Neural crest cell (in vitro differentiated cells): Measurements from ENCODE around the gene KDM1B. TPM values are rescaled to one million over a fixed set of nuclear protein-coding genes. Genes with fewer than 3 reads are reported as not detected.

ENCODE experiments used
- DNase-seq: peaks from one replicate; pipeline ENCODE4 v3.0.0; 2021; ENCODE audit warnings: low read depth, mixed read lengths, low spot score
- H3K27ac Mint-ChIP-seq: one replicate; pipeline ENCODE4 v1.8.0; 2021; ENCODE audit warnings: mild to moderate bottlenecking, mixed read lengths; ENCODE audit not compliant: unreplicated experiment
- H3K27me3 Mint-ChIP-seq: 2 replicates; pipeline ENCODE4 v1.8.0; 2021; ENCODE audit warnings: low read depth, mild to moderate bottlenecking, mixed read lengths
- H3K36me3 Mint-ChIP-seq: 2 replicates; pipeline ENCODE4 v1.8.0; 2021; ENCODE audit warnings: low read depth, mild to moderate bottlenecking, mixed read lengths
- H3K4me1 Mint-ChIP-seq: 2 replicates; pipeline ENCODE4 v1.8.0; 2021; ENCODE audit warnings: mixed read lengths
- H3K4me3 Mint-ChIP-seq: one replicate; pipeline ENCODE4 v1.8.0; 2021; ENCODE audit warnings: mild to moderate bottlenecking, mixed read lengths
- H3K9me3 Mint-ChIP-seq: 2 replicates; pipeline ENCODE4 v1.8.0; 2021; ENCODE audit warnings: mixed read lengths
- CTCF ChIP-seq: fragments of 200-600 bp; sonication (generic); conservative IDR thresholded peaks from 2 replicates; pipeline ENCODE4 v1.5.0; 2021; ENCODE audit warnings: antibody characterized with exemption, mild to moderate bottlenecking
- long read RNA-seq: library from polyadenylated mRNA; unstranded; transcript quantifications from one replicate; pipeline ENCODE4 v2.0.0, GENCODE V29; 2020
- total RNA-seq: library from RNA; stranded (reverse); gene quantifications from 2 replicates; pipeline ENCODE4 v1.2.1, GENCODE V29; 2021

Gene KDM1B
- 21.5 and 21.6 TPM in 2 replicates for total RNA-seq
- long read RNA-seq, partial matches to known transcripts: 3 of 7 reads
- long read RNA-seq, other reads (novel, unspliced or antisense): 4 of 7 reads

DNA sequence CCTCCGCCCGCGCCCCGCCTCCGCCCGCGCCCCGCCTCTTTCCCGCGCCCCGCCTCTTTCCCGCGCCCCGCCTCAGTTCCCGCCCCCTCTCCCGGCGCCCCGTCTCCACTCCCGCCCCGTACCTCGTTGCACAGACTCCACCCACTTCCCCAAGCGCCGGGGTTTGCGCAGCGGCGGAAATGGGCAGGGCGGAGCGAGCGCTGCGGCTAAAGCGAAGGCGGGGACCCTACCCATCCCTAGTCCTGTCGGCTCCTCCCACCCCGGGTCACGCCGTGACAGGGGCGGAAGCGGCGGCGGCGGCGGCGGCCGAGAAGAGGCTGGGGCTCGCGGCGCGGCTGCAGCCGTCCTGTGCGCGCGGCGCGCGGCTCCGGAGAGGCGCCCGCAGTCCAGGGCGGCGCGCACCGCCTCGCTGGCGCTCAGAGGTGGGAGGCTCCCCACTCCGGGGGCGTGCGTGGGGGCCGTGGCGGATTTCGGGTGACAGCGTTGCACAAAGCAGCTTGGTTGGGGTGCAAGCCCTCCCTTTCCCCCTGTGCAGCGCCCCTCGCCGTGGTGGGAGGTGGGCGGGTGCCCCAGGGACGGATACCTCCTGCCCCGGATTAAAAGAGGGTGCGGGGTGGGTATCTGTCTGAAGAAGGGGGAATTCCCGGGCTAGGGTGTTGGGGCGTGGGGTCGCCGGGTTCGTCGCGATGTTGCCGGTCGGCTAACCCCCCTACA is at the start of gene KDM1B:
Gene KDM1B (plus strand): TSS at position 273 of the 714 bp plus-strand sequence. CDS start 4,474 bp downstream, outside the sequence.
- Mint-ChIP-seq H3K36me3 (peaks cover 5% of the 10 kb centered on the region), H3K27me3 (no peaks in the 10 kb centered on the region), H3K27ac (peak within 1 kb of the TSS; percentile 100), H3K4me3 (peak within 1 kb of the TSS; percentile 99), H3K9me3 (no peaks in the 10 kb centered on the region), H3K4me1 (peaks cover 31% of the 10 kb centered on the region)
- peak; percentile 96 for DNase-seq
- no peak for TF ChIP-seq CTCF

DNA sequence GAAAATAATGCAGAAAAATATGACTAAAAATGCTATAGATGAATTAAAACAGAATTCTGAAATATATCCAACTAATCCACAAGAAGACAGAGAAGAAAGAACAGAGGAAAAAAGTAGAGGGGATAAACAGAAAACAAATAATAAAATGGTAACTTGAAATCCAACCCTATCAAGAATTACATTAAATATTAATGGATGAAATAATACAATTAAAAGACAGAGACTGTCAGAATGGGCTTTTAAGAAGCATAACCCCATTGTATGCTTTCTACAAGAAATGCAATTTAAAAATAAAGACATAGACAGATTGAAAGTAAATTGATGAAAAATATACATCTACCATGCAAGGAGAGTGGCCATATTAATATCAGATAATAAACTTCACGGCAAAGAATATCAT is 48.2 kb upstream of the KDM1B start:
- Mint-ChIP-seq H3K4me3 (no peak overlapping the region), H3K27me3 (no peaks in the 10 kb centered on the region), H3K9me3 (peaks cover 2% of the 10 kb centered on the region), H3K36me3 (no peaks in the 10 kb centered on the region), H3K4me1 (peaks cover under 1% of the 10 kb centered on the region), H3K27ac (no peak overlapping the region)
- TF ChIP-seq CTCF: no peak
- no peak for DNase-seq

GRCh38 chr6:18110162-18110561 is 45.1 kb upstream of the KDM1B start:
- Mint-ChIP-seq H3K27me3 (peaks cover 8% of the 10 kb centered on the region), H3K36me3 (no peaks in the 10 kb centered on the region), H3K27ac (no peak overlapping the region), H3K4me3 (no peak overlapping the region), H3K4me1 (no peaks in the 10 kb centered on the region), H3K9me3 (peaks cover 2% of the 10 kb centered on the region)
- no peak for TF ChIP-seq CTCF
- no peak for DNase-seq

DNA sequence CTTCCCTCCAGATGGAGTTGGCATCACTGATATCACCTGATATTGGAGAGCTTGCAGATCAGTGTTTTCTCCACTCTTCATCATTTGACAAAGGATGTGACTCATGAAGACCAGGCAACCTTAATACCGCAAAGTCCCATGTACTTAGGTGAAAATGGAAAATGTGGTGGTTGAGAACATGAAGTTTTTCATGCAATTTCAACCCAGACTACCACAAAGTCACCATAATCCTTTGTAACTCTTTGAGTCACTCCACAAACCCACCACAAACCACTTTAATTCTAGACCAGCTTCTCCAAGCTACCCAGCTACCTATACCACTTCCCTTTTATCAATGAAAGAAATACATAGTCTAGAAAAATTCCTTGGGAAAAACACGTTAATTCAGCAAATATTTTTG is 39.9 kb upstream of the KDM1B start:
- Mint-ChIP-seq H3K36me3 (no peaks in the 10 kb centered on the region), H3K27me3 (peaks cover 44% of the 10 kb centered on the region), H3K27ac (no peak overlapping the region), H3K4me1 (no peaks in the 10 kb centered on the region), H3K9me3 (no peaks in the 10 kb centered on the region), H3K4me3 (no peak overlapping the region)
- DNase-seq: no peak
- TF ChIP-seq CTCF: no peak

- TF ChIP-seq CTCF: no peak
- H3K9me3 Mint-ChIP-seq: no peaks in the 10 kb centered on the region
- no peak overlapping the region for H3K27ac Mint-ChIP-seq
- no peaks in the 10 kb centered on the region for H3K4me1 Mint-ChIP-seq
- peaks cover 62% of the 10 kb centered on the region for H3K27me3 Mint-ChIP-seq
- H3K4me3 Mint-ChIP-seq: no peak overlapping the region
- DNase-seq: no peak
- no peaks in the 10 kb centered on the region for H3K36me3 Mint-ChIP-seq
Measured at GRCh38 chr6:18117136-18117535, 38.1 kb upstream of the KDM1B start.
